Posterior vena cava (tissue), 2 donors: ENCODE data around the gene CEBPA. TPM values are rescaled to one million over a fixed set of nuclear protein-coding genes. Genes with fewer than 3 reads are reported as not detected.

Experiments
- DNase-seq: peaks from one replicate; pipeline ENCODE4 v3.0.0-alpha.2; 2020; ENCODE audit warnings: low spot score
- intact Hi-C, 2 donors: fragments of 100-400 bp; cut with DNase I; formaldehyde crosslinking; loops; one replicate each; pipeline versions ENCODE4 v1.14.1 to v1.14.2; 2022 to 2023
- total RNA-seq, 2 donors: library from RNA; stranded (reverse); fragmentation: NEBNext Ultra II Directional; extraction: Animal tissue kit (Norgen Biotek cat#: 25700); gene quantifications; one replicate each; pipeline ENCODE4 v1.2.1, GENCODE V29; 2021
- donor health status: DM: yes; HTN: yes; CAD: no.
- donor health status: DM: yes; HTN: yes; CAD: no.

CEBPA gene
- total RNA-seq, 2 donors from 2014 or later: 6.3 to 8.0 TPM

DNA sequence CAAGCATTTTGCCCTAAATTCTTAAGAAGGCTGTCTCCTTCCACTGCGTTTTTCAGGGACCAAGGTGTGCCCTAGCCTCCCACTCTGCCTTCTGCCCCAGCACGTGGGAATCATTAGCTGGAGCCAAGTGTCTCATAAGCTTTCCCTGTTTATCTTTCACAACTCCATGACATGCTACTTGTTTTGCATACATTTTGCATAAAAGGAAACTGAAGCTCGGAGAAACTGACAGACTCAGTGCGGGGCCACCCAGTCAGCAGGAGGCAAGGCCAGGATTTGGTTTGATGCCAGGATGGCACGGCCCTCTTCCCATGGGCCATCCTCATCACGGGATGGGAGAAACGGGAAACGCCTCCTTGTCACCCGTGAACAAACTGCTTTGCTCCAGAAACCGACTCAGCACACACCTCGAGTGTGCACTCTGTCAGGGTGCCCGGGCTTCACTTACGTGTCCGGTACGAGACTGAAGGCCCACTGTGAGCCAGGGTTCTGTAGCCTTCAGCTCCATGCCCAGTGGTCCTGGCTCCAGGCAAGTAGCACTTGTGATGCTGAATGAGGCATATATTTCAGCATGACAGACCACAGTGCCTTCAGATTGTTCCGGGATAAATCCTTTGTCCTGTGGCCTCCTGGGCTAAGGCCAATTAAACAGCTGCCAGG lies 9.6 kb downstream of the CEBPA start:
- intact Hi-C loops: loop anchor here in 1 of 2 donors (10.0 kb wide), 1 partner anchor 102 kb away; no protein-coding TSS in a partner anchor

DNA sequence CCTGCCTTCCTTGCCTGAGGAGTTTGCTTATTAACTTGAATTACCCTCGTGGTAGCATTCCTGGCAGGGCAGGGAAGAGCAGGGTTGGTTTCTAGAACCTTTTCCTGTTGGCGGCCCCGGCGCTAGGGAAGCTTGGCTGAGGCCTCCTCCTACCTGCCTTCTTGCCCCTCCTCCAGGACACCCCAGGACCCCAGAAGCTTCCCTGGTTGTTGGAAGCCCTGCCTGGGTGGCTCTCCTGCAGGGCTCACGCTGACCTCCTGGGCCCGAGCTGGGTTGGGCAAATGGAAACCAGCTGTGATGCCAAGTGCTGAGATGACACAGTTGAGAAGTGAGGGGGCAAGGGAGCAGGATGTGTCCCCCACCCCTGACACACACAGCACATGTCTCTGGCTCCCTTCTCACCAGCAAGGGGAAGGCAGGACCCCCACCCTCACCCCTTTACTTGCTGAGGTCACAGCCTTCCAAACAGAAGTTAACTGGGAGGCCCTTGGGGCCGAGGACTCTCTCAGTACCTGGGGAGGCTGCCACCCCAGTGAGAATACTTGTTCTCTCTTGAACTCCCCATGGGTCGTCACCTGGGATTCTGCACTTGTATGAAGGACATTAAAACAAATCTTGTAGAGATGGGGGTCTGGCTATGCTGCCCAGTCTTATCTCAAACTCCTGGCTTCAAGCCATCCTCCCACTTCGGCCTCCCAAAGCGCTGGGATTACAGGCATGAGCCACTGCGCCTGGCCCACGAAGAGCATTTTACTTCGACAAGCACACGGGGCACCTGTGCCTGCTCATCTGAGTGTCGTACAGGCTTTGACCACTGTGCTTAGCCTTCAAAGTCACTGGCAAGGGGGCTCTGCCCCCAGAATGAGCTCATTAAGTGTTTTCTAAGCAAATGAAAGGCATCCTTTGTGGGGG lies 10.5 kb downstream of the CEBPA start:
- no peak for DNase-seq
- intact Hi-C loops: loop anchor here in 1 of 2 donors (10.0 kb wide), 1 partner anchor 103 kb away; no protein-coding TSS in a partner anchor

More for the DNA sequence above, 9.6 kb downstream of the CEBPA start:
- no peak for DNase-seq

DNA sequence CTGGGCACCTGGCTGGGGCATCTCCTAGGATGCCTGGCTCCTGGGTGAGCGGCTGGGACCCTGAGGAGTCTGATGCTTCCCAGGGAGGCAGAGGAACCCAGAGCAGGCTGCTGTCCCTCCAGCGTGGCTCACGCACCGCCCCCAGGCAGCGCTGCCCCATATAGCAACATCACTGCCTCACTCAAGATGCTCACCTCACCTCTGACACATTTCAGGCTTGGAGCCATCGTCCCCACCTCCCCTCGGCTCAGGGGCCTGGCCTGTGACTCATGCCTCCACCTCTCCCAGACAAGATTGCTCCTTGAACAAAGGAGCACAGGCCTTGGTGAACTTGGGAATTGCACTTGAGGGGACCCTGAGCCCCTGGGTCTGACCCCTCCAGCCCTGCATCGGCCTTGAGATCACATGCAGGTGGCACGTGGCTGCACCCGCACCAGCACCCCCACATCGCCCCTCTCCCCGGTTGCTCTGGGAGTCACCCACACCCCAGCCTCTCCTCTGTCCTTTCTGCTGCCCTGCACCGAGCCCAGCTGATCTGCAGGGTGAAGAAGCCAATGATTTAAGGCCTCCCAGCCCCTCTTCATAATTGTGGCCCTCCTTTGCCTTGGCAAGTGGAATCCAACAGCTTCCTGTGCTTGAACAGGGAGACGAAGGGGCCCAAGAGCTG lies 11.2 kb downstream of the CEBPA start:
- no peak for DNase-seq
- intact Hi-C loops: loop anchor here in 1 of 2 donors (10.0 kb wide), 1 partner anchor 104 kb away; no protein-coding TSS in a partner anchor

DNA sequence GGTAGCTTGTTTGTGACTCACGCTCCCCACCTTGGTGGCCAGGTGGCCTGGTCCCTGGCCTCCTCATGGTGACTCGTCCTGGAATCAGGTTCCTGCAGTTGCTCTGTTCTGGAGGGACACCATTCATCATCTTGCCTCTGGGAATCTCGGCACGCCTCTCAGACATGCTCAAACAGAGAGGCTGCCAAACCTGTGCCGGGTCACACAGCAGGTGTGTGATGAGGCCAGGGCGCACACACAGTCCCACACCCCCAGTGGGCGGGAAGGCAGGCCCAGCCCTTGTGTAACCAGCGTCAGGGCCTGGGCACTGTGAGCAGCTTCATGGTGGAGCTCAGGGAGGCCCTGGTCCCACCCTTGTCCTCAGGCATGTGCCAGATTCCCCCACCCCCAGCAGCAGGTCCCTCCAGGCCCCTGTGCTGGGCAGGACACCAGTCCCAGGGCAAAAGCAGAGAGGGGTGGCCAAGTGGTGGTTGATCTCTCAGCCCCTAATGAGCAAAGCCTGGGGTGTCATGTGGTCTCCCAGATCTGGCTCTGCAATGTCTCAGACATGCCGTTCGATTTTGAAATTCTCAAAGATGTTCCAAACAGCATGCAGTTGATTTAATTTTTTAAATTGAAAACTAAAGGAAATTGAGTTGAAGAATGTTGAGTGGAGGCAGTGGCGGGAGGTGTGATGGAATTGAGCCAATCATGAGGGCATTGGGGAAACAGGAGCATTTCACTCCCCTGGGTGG lies 12.1 kb downstream of the CEBPA start:
- intact Hi-C loops: loop anchor here in 1 of 2 donors (10.0 kb wide), 1 partner anchor 105 kb away; no protein-coding TSS in a partner anchor
- DNase-seq: no peak

DNA sequence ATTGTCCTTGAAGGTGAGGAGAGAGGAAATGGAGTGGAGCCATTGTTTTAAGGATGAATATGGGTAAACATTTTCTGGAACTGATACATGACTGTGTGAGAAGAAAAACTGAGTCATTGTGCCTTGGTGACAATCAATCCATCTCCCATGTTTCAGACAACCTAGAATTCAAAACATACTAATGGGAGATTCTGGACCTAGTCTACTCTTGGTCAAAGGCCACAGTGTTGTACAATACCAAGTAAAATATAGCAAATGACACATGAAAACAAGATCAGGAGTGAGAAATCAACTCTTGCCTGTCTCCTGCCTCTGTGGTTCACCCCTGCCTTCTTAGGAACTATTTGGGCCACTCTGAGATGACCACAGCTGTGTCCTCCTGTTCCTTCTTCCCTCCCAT lies 13.1 kb downstream of the CEBPA start:
- intact Hi-C loops: no loop called here
- no peak for DNase-seq

DNA sequence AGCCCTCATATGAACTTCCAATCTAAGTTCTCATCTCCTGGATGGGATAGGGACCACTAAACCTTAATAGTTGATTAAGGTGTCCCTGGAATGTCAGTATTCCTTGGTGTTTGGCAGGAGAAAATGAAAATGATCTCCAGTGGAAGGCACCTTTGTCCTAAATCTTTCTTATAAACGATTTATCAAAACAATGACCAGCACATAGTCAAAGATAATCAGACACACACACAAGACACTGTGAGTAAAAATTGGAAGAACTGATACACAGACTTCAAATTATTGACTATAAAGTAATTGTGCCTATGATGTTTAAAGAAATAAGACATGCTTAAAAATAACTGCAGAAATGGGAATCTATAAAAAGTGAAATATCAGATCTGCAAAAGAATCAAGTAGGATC lies 13.7 kb downstream of the CEBPA start:
- intact Hi-C loops: no loop called here
- no peak for DNase-seq

DNA sequence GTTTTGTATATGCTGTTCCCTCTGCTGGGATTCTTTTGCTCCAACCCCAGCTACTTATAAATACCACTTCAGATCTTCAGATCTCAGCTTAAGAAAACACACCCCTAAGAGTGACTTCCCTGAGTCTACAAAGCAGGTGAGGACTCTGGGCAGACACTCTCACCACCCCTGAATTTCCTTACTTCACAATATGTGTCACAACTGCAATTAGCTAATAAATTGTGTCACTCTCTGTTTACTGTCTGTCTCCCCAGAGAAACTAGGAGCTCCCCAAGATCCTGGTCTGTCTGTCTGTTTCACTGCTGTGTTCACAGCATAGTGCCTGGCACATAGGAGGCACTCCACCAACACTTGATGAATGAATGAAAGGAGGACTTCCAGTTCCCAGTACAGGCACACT lies 14.4 kb downstream of the CEBPA start:
- DNase-seq: no peak
- intact Hi-C loops: no loop called here

DNA sequence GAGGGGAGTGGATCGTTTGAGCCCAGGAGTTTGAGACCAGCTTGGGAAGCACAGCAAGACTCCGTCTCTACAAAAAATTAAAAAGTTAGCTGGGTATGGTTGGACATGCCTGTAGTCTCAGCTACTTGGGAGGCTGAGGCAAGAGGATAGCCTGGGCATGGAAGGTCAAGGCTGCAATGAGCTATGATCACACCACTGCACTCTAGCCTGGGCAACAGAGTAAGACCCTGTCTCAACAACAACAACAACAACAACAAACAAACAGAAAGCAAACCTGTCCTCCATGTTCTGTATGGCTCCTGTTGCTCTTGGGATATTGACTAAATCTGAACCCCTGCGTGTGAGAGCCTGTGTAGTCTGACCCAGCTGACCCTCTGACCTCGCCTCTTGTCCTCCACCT lies 14.9 kb downstream of the CEBPA start:
- DNase-seq: no peak
- intact Hi-C loops: no loop called here

DNA sequence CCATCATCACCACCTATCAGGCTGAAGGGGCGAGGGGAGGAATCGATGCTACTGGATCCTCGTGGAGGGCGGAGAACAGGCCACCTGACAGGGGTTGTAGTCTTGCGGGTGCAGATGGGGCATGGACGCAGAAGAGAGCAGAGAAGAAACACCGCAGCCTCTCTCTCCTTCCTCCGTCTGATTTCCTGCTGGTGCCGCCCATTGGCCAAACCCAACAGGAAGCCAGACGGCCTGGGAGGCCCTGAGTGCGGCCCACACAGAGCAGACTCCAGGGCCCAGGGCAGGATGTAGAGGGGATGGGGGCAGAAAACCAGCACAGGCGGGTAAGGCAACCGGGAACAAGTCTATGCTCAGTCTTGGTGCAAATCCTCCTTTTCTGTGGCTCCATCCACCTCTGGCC lies 15.4 kb downstream of the CEBPA start:
- no peak for DNase-seq
- intact Hi-C loops: no loop called here

DNA sequence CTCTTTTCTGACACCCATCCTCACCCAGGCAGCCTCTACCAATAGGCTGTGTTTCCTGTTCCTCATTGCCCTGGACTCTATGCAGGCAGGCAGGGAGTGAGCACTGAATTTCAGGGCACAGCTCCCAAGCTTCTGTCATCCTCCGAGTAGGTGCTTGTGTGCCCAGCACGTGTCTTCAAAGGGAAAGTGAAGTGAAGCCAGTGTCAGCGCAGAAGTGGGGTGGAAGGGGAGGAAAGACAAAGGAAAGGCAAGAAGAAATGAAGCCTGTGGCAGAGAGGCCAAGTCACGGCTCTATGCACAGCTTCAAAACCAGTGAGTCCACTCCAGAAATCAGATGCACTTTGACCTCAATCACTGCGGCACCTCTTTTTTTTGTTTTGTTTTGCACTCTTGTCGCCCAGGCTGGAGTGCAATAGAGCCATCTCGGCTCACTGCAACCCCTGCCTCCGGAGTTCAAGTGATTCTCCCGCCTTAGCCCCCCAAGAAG lies 16.9 kb downstream of the CEBPA start:
- DNase-seq: no peak
- intact Hi-C loops: no loop called here

DNA sequence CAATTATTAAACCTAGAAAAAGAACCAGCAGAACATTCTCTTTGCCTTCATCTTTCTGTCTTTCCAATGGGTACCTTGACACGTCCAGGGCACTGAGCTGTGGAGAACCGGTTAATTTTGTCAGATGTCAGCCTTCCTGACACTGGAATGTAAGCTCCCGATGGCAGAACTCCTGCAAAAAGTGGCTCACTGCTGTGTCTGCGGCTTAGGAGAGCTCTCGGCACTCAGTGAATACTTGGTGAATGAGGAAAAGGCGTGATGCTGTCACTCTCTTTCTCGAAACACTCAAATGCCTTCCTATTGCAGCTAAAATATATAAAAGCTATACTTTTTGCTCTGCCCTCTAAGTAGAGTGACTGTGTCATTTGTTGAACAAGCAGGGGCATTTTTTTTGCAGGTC lies 17.6 kb downstream of the CEBPA start:
- DNase-seq: no peak
- intact Hi-C loops: no loop called here

DNA sequence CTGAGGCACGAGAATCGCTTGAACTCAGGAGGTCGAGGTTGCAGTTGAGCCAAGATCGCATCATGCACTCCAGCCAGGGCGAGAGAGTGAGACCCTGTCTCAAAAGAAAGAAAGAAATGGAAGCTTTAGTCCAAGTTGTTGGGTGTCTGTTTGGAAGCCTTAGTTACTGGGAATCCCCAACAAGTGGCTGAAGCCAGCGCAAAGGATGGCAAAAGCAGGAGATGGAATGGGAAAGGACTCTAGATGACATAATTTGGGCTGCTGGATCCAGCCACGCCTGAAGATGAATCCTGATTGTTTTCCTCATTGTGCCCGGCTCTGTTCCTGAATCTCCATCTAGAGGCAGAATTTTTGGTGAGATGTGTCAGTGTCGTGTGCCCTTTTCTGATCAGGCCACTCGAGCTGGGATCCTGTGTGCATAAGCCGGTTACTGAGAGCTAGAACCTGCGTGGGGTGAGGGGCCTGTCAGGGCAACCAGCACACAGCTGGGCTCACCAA lies 18.1 kb downstream of the CEBPA start:
- no peak for DNase-seq
- intact Hi-C loops: no loop called here

DNA sequence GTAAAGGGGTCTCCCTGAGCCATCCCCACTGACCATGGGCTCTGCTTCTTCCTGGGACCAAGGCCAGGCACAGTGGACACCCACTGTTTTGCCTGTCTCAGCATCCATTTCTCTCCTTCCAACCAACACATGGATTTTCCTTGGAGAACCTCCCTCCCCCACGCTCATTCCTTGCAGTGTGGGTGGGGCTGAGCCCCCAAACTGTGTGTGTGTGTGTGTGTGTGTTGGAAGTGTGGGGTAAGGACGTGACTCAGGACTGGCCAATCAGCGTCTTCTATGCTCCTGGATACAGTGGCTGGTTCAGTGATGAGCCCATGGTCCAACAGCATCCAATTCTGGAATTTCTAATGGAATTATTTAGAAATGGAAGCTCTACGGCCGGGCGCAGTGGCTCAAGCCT lies 18.7 kb downstream of the CEBPA start:
- intact Hi-C loops: no loop called here
- DNase-seq: no peak

DNA sequence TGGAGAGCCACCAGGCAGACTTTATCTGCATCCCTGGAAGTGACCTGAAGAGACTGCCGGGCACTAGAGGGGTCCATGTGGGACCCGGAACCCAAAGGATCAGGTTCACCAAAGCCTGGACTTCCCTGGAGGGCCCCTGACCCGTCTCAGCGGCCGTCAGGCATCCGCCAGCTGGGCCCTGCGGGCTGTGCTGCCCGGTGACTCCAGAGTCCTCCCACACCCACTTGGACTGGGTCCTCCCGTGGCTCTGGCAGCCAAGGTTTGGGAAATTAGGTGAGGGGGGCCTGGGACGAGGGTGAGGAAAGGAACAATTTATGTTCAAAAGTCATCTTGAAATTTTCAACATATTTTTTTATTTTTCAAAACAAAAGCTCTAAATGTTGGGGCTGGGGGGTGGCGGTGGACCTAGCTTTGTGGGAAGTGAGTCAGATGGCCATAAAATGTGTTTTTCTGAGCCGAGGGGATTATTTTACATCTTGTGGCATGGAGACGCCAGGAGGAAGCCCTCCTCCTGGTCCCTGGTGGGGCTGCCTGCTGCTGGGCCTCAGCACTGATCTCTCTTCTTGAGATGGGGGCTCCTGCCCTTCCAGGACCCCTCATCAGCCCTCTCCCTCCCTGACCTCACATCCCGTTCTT lies 20.2 kb downstream of the CEBPA start:
- intact Hi-C loops: no loop called here
- no peak for DNase-seq

DNA sequence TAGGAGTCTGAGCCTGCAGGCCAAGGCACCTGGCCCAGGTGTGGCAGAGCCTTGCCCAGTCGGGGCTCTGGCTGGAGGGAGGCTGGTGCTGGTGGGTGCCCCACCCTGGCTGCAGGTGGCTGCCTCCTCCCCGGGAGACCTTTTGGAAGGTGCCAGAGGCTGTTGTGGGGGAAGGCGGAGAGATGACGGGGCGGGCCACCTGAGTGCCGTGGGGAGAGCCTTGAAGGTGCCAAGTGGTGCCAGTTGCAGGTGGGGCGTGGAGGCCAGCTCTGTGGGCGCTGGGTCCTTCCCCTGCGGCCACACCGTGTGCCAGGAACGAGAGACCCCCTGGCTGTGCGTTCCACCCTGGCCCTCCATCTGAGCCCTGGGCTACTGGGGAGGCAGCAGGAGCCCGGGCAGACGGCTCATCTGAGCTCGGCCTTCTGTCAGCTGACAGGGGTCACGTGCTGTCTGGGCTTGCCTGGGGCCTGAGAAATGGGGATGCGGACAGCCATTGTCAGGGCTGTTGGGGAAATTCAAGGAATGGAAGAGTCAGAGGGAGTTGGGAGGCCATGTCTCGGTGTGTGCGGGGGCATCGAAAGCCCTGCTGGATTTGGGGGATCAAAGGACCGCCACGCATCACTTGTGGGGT lies 20.9 kb downstream of the CEBPA start:
- no peak for DNase-seq
- intact Hi-C loops: no loop called here

DNA sequence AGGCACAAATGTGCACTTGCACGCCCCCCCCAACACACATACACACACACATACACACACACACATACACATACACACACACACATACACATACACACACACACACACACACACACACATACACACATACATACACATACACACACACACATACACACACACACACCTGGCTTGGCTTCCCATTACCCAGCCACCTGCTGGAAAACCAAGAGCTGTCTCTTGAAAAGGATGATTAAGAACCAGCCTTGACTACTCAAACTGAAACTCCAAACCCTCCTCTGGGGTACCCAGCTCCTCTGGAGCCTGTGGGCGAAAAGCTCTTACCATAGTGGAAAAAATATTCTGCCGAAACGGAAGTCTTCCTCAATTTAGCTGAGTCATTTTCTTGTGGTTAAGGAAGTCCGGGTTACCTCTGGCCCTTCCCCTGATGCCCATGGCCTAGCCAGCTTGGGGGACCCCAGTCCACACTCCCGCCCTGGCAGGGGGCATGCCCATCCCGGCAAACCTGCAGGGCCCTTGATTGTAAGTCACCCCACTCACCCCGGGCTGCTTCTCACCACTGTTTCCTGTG lies 21.9 kb downstream of the CEBPA start:
- no peak for DNase-seq
- intact Hi-C loops: no loop called here

DNA sequence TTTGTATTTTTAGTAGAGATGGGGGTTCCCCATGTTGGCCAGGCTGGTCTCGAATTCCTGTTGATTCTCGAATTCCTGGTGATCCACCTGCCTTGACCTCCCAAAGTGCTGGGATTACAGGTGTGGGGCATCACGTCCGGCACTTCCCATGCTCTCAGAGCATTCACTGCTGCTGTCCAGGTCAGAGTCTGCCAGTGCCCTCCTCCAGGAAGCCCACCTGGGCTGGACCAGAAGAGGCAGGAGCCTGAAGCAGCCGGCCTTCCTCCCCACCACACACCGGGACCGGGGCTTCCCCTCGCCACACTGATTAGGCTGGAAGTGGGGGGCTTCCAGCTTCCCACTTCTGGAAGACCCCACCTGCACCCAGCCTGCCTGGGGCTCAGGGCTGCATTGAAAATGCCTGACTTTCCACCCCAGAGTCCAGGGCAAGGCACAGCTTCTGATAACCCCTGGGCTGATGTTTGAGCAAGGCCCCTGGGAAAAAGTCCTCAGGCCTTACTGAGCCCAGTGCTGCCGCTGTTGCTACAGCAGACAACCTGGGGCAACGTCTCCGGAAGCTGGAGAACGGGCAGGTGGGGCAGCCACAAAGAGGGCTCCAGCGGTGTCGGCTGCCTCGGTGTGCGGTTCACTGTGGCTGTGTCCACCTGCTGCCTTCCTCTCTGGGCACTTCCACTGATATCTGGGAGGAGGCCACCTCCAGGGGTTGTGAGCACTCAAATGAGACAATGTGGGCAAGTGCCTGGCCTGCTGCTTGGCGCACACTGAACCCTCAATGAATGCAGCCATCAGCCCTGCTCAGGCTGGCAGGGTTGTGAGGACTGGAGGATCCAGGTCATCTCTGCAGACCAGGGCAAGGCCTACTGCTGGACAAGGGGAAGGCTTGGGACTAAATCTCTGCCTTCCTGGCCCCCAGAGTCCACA lies 22.6 kb downstream of the CEBPA start:
- DNase-seq: no peak
- intact Hi-C loops: no loop called here
